HCT116 (cell line): ENCODE measurements around the gene PRMT7.
A peak's percentile ranks its signal among the peaks of the same experiment; 100 is the strongest.

Experiments
- ATF3 ChIP-seq: IDR thresholded peaks from 2 replicates; pipeline ENCODE4 v1.6.1; 2012
- CEBPB ChIP-seq: IDR thresholded peaks from 2 replicates; pipeline ENCODE4 v1.6.1; 2012; ENCODE audit warnings: low read depth
- CTCF ChIP-seq, 3 experiments: fragments of 200-600 bp in 1 of 3; sonication (generic) in 1 of 3; IDR thresholded peaks in 2 of 3; conservative IDR thresholded peaks in 1 of 3; 2 replicates each; pipeline ENCODE4 v1.5.1; 2012 to 2017; ENCODE audit warnings: low read depth in 2 of 3, low read length in 2 of 3, antibody characterized with exemption in 1 of 3, borderline replicate concordance in 1 of 3, control low read depth in 1 of 3, mild to moderate bottlenecking in 1 of 3, mixed read lengths in 1 of 3, mixed run types in 1 of 3, moderate library complexity in 1 of 3; ENCODE audit not compliant: insufficient read depth in 1 of 3
- EZH2 ChIP-seq: fragments of 200-600 bp; sonication (generic); IDR thresholded peaks from 2 replicates; pipeline ENCODE4 v1.6.1; 2017; ENCODE audit warnings: antibody characterized with exemption, mixed run types
- EZH2phosphoT487 ChIP-seq: fragments of 200-600 bp; IDR thresholded peaks from 2 replicates; pipeline ENCODE4 v1.6.1; 2018; ENCODE audit warnings: antibody characterized with exemption, borderline replicate concordance
- JUND ChIP-seq: IDR thresholded peaks from 2 replicates; pipeline ENCODE4 v1.6.1; 2012
- MAX ChIP-seq: IDR thresholded peaks from 2 replicates; pipeline ENCODE4 v1.6.1; 2012
- POLR2A ChIP-seq: IDR thresholded peaks from 2 replicates; pipeline ENCODE4 v1.7.0; 2011; ENCODE audit warnings: borderline replicate concordance; ENCODE audit not compliant: insufficient read depth, insufficient read length; ENCODE audit errors: extremely low read depth
- POLR2AphosphoS5 ChIP-seq: IDR thresholded peaks from 2 replicates; pipeline ENCODE4 v1.6.1; 2011; ENCODE audit warnings: mild to moderate bottlenecking, low read depth, low read length, moderate library complexity
- RAD21 ChIP-seq: IDR thresholded peaks from 2 replicates; pipeline ENCODE4 v1.6.1; 2012; ENCODE audit warnings: low read depth, mild to moderate bottlenecking
- TCF7L2 ChIP-seq: IDR thresholded peaks from 2 replicates; pipeline ENCODE4 v1.7.0; 2011; ENCODE audit warnings: borderline replicate concordance, inconsistent platforms; ENCODE audit not compliant: insufficient read depth, insufficient read length; ENCODE audit errors: extremely low read depth
- YY1 ChIP-seq: IDR thresholded peaks from 2 replicates; pipeline ENCODE4 v1.6.1; 2011; ENCODE audit warnings: low read length, low read depth, moderate library complexity, mild to moderate bottlenecking; ENCODE audit not compliant: insufficient replicate concordance; ENCODE audit errors: extremely low read depth
- ZBTB33 ChIP-seq: IDR thresholded peaks from 2 replicates; pipeline ENCODE4 v1.6.1; 2011; ENCODE audit warnings: mild to moderate bottlenecking, low read length, moderate library complexity; ENCODE audit not compliant: insufficient replicate concordance; ENCODE audit errors: extremely low read depth
- ZNF274 ChIP-seq: fragments of 200-500 bp; sonication (Bioruptor generic); IDR thresholded peaks from 2 replicates; pipeline ENCODE4 v1.6.1; 2014; ENCODE audit warnings: mild to moderate bottlenecking, low read depth, low read length, inconsistent platforms

- peak; percentile 63 for TF ChIP-seq RAD21
- TF ChIP-seq POLR2A, result no peak
- peak; percentile 23 to 66 (median 48); a peak in 5 of 6 replicates for TF ChIP-seq CTCF (IDR thresholded peaks at IDR 0.05 in 2 of 3, conservative IDR thresholded peaks at IDR 0.05 in 1 of 3; ENCODE audit: borderline replicate concordance in 1 of 3, insufficient read depth in 1 of 3, low read depth in 2 of 3, low read length in 2 of 3)
- no peak for TF ChIP-seq EZH2
- TF ChIP-seq POLR2AphosphoS5, result no peak
- no peak for TF ChIP-seq TCF7L2
- no peak for TF ChIP-seq CEBPB
- TF ChIP-seq YY1, result no peak
- TF ChIP-seq EZH2phosphoT487, result no peak
- no peak for TF ChIP-seq MAX
- no peak for TF ChIP-seq ZBTB33
- TF ChIP-seq ATF3, result no peak
- TF ChIP-seq ZNF274, result no peak
- no peak for TF ChIP-seq JUND
These were observed 56.2 kb downstream of the PRMT7 start for GRCh38 chr16:68367030-68367429.
